CMK (cell line): ENCODE data around the gene SPATA46.

ENCODE experiments used
- DNase-seq: peaks from one replicate; pipeline ENCODE4 v3.0.0-alpha.2; 2010; ENCODE audit warnings: low read depth

The SPATA46 gene

GRCh38 chr1:162391790-162392563 lies 15.3 kb upstream of the SPATA46 start:
- DNase-seq: no peak

GRCh38 chr1:162390396-162391185 lies 13.9 kb upstream of the SPATA46 start:
- DNase-seq: no peak

GRCh38 chr1:162389971-162390370 lies 13.3 kb upstream of the SPATA46 start:
- no peak for DNase-seq

GRCh38 chr1:162389021-162389818 lies 12.6 kb upstream of the SPATA46 start:
- no peak for DNase-seq

GRCh38 chr1:162388615-162389014 lies 12.0 kb upstream of the SPATA46 start:
- DNase-seq: no peak

GRCh38 chr1:162388083-162388594 lies 11.5 kb upstream of the SPATA46 start:
- DNase-seq: no peak

GRCh38 chr1:162387226-162388082 lies 10.8 kb upstream of the SPATA46 start:
- no peak for DNase-seq

- peak; percentile 96 for DNase-seq
These were observed 9.9 kb upstream of the SPATA46 start for GRCh38 chr1:162386292-162387225.

- no peak for DNase-seq
These were observed 9.0 kb upstream of the SPATA46 start for GRCh38 chr1:162385702-162386101.

- no peak for DNase-seq
These were observed 8.6 kb upstream of the SPATA46 start for GRCh38 chr1:162385280-162385623.

- no peak for DNase-seq
These were observed 8.1 kb upstream of the SPATA46 start for GRCh38 chr1:162384601-162385279.

GRCh38 chr1:162384116-162384515 lies 7.5 kb upstream of the SPATA46 start:
- DNase-seq: no peak

GRCh38 chr1:162383516-162383915 lies 6.9 kb upstream of the SPATA46 start:
- no peak for DNase-seq

- DNase-seq: no peak
These were observed 6.4 kb upstream of the SPATA46 start for GRCh38 chr1:162383091-162383490.

- DNase-seq: no peak
These were observed 5.5 kb upstream of the SPATA46 start for GRCh38 chr1:162381941-162382750.

- no peak for DNase-seq
These were observed 4.7 kb upstream of the SPATA46 start, which contains the start of gene C1orf226 for GRCh38 chr1:162381383-162381782. Gene C1orf226, plus strand, starts transcription at chr1:162381728. Its CDS starts 174 bp downstream, at chr1:162381902.

- DNase-seq: no peak
These were observed 3.6 kb upstream of the SPATA46 start for GRCh38 chr1:162380061-162380846.

- no peak for DNase-seq
These were observed 1.2 kb downstream of the SPATA46 start for GRCh38 chr1:162375463-162375862.
